HUES6 (cell line): ENCODE measurements around the gene DSCAM.

Source experiments
- H3K27ac ChIP-seq: 2 replicates; pipeline ENCODE4 v1.7.0; 2013; ENCODE audit warnings: low read depth, mild to moderate bottlenecking, low read length, inconsistent platforms
- H3K27me3 ChIP-seq: 2 replicates; pipeline ENCODE4 v1.6.1; 2013; ENCODE audit warnings: low read length; ENCODE audit not compliant: control insufficient read depth, insufficient read depth
- H3K36me3 ChIP-seq: 2 replicates; pipeline ENCODE4 v1.6.1; 2013; ENCODE audit warnings: low read length; ENCODE audit not compliant: control insufficient read depth, insufficient read depth
- H3K4me1 ChIP-seq: 2 replicates; pipeline ENCODE4 v1.6.1; 2013; ENCODE audit warnings: low read length; ENCODE audit not compliant: control insufficient read depth, insufficient read depth
- H3K4me3 ChIP-seq: 2 replicates; pipeline ENCODE4 v1.5.1; 2013; ENCODE audit warnings: low read depth, low read length
- H3K9ac ChIP-seq: one replicate; pipeline ENCODE4 v1.6.1; 2013; ENCODE audit warnings: mild to moderate bottlenecking, low read length
- H3K9me3 ChIP-seq: 2 replicates; pipeline ENCODE4 v1.6.1; 2013; ENCODE audit warnings: low read depth, low read length; ENCODE audit not compliant: control insufficient read depth, insufficient read depth

DSCAM gene

DNA sequence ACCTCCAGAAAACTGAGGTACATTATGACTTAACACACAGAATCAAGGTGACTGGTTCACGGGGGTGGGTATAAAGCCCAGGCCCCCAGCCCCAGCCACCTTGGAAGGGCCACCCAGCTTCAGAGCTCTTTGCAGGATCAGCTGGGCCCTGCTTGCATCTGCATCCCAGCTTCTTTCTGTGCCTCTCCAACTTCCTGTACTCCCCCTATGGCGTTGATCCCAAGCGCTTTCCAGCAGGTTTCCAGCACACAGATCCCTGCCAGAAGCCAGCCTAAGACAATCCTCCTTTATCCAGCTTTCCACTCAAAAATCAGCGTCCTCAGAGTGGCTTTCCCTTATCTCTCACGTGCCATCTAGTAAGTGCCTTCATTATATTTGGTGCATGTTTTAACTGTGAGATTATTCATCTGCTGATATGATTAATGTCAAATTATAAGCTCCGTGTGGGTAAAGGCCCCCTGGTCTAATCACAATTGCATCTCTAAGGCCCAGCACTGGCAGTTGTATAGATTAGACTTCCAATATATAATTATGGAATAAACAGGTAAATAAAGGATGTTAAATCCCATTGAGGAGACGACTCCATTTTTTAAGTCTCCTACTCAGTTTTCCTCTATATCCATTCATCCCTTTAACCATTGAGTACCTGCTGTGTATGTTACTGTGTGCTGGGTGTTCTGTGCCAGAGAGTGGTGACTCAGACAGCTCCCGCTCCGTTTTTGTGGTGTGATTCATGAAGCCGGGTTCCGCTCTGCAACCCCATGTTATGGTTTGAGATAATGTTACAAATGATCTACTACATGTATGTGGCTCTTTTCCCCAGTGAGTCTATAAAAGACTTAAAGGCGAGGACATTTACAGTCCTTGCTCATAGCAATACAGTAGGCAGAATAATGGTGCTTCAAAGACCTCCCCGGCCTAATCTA, 592.2 kb downstream of the DSCAM start:
- H3K9ac ChIP-seq: no peak overlapping the region

DNA sequence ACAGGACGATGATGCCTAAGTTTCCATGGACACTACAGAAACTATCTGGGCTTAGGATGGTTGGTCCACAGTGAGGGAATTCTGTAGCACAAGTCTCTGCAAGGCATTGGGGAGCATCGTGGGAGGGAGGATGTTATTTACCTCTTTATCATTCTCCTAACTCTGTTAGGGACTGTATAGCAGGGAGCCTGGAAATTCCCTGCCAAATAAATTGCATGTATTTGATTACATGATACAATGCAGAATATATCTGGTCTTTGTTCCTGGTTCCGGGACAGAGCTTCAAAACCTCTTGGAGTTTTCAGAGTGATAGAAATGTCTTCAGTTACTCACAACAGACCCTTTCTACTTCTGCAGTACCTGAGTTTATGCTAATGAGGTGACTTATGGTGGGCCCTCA, 593.8 kb downstream of the DSCAM start:
- no peaks in the 10 kb centered on the region for H3K36me3 ChIP-seq
- no peak overlapping the region for H3K4me3 ChIP-seq
- H3K4me1 ChIP-seq: no peaks in the 10 kb centered on the region
- H3K9ac ChIP-seq: no peak overlapping the region
- H3K27me3 ChIP-seq: no peaks in the 10 kb centered on the region
- peaks cover 31% of the 10 kb centered on the region for H3K9me3 ChIP-seq
- H3K27ac ChIP-seq: no peak overlapping the region

More for the DNA sequence above, 592.2 kb downstream of the DSCAM start:
- Histone ChIP-seq H3K4me3 (no peak overlapping the region), H3K9me3 (peaks cover 20% of the 10 kb centered on the region), H3K4me1 (no peaks in the 10 kb centered on the region), H3K27me3 (no peaks in the 10 kb centered on the region), H3K36me3 (no peaks in the 10 kb centered on the region), H3K27ac (no peak overlapping the region)

DNA sequence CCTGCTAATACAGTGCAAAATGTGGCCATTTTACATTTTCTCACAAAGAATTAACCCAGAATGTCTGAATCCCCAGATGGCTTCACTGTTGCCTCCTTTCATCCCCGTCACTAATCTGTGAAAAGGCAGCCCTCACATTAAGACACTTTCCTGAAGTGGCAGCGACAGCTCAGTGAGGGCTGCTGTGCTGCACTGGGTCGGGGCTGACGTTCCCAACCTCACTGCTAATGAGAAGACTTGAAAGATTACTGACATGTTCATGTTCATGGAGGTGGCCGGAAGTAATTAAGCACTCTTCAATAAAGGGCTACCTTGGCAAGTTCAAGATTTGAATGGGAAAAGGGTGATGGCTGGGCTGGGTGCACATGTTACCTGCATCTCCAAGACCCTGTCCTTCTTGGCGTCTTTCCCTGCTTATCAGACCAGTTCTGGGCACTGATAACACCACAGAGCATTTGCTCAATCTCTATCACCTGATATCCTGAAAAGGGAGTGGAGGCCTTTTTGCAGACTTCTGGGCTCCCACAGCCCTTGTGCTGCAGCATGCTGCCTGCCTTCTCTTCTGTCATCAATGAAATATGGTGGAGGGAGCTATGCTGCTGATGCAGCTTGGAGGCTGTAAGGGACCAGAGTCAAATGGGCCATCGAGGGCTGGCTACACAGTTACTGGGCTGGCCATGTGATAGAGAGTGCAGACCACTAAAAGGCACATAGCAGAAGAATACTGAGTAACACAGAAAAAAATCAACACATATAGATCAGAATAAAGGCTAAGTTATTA, 596.3 kb downstream of the DSCAM start:
- Histone ChIP-seq H3K4me3 (no peak overlapping the region), H3K9me3 (peaks cover 47% of the 10 kb centered on the region), H3K36me3 (no peaks in the 10 kb centered on the region), H3K9ac (no peak overlapping the region), H3K4me1 (no peaks in the 10 kb centered on the region), H3K27ac (no peak overlapping the region), H3K27me3 (no peaks in the 10 kb centered on the region)

DNA sequence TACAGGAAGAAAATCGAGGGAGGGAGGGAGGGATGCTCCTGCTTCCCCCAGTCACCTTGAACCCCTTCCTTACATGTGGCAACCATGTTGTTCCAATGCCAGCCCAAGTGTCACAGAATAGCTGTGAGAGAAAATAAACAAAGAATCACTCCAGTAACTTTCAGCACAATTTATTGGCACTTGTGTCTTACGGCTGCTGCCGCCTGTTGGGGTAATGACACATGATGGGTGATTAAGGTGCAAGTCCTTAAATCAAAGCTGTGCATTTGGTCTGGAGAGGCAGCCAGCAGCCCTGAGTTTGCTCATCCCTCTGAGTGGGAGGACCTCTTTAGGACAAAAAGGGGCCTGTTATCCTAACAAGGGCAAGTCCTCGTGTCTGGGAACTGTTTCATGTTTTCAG, 602.0 kb downstream of the DSCAM start:
- H3K27me3 ChIP-seq: no peaks in the 10 kb centered on the region
- peaks cover 29% of the 10 kb centered on the region for H3K9me3 ChIP-seq
- H3K9ac ChIP-seq: no peak overlapping the region
- no peak overlapping the region for H3K4me3 ChIP-seq
- H3K27ac ChIP-seq: no peak overlapping the region
- no peaks in the 10 kb centered on the region for H3K4me1 ChIP-seq
- H3K36me3 ChIP-seq: no peaks in the 10 kb centered on the region

DNA sequence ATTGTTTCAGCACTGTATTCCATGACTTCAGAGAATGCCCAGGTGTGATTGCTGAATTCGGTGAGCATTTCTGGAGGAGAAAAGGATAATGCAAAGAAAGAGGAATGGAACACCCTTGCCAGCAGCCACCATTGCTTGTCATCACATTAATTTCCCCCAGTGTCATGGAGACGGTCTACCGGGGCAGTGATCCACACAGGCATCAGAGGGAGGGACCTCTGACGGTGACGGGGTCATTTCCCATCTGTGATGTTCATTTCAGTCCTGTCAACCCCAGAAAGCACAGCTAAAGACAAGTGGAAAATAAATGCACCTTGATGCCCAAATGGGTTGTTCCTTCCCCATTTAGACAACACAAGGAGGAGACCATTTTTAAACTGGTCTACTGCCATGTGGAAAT, 603.3 kb downstream of the DSCAM start:
- H3K9me3 ChIP-seq: peaks cover 16% of the 10 kb centered on the region
- H3K27me3 ChIP-seq: no peaks in the 10 kb centered on the region
- no peaks in the 10 kb centered on the region for H3K4me1 ChIP-seq
- H3K9ac ChIP-seq: no peak overlapping the region
- no peak overlapping the region for H3K27ac ChIP-seq
- no peaks in the 10 kb centered on the region for H3K36me3 ChIP-seq
- no peak overlapping the region for H3K4me3 ChIP-seq

DNA sequence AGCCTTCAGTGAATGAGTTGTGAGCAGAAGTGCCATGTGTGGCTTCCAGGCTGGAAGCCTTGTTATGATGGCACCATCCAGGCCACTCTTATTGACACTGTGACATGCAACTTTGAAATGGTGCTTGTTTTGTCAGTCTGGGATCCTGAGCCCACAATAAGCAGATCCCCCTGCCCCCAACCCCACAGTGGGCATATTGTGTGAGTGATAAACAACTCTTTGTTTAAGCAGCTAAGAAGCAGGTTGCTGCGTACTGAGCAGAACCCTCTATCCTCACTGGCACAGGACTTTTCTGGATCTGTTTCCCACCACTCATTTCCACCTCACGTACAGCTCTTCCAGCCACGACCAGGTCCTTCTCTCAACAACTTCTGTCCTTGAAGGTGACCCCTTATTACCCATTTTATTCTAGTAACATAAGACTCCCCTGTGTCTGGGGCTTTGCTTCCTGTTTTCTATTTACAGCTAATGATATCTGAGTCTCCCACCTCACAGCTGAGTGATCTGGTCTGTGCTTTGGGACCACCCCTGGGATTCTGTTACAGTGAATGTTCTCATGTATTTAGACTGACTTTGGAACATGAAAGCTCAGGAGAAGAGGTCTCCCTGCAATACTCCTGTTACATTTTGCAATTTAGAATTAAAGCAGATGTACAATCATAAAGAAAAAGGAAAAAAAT, 604.2 kb downstream of the DSCAM start:
- H3K4me3 ChIP-seq: no peak overlapping the region
- no peak overlapping the region for H3K27ac ChIP-seq
- H3K9me3 ChIP-seq: peaks cover 12% of the 10 kb centered on the region
- no peaks in the 10 kb centered on the region for H3K36me3 ChIP-seq
- H3K4me1 ChIP-seq: no peaks in the 10 kb centered on the region
- H3K9ac ChIP-seq: no peak overlapping the region
- no peaks in the 10 kb centered on the region for H3K27me3 ChIP-seq

DNA sequence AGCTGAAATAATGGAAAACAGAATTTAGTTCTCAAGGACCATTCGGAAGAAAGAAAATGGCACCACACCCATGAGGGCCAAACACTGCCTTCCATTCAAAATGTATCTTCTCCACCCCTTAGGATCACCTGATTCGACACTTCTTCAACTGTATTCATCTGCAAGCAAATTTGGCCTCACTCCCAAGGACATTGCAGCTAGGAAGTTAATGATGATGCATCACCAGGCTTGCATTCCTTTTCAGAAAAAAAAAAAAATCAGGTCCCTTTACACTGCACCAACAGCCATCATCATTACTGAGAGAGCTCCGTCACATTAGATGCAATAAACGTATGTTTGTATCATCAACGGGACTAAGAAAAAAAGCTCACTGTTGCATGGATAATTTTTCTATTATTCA, 611.4 kb downstream of the DSCAM start:
- no peaks in the 10 kb centered on the region for H3K9me3 ChIP-seq

DNA sequence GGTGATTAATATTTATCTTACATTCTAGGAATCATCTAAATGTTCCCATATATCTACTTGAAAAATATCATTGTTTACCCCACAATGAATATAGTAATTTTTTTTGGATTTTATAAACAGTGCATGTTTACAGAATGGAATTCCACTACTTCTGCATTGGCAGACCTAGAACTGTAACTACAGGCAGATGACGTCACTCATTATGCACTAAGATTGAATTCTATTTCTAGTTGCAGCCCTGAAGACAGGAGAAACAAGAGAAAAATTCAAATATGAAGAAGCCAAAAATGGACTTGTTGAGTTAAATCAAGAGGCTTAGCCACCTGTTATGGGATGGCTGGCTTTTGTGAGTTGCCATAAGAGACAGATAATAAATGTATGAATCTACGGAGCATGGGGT, 615.0 kb downstream of the DSCAM start:
- Histone ChIP-seq H3K4me3 (no peak overlapping the region), H3K4me1 (peaks cover 9% of the 10 kb centered on the region; the same call in 1 of the 2 replicates), H3K27ac (no peak overlapping the region), H3K9ac (no peak overlapping the region), H3K36me3 (no peaks in the 10 kb centered on the region), H3K9me3 (no peaks in the 10 kb centered on the region), H3K27me3 (no peaks in the 10 kb centered on the region)

More for the DNA sequence above, 611.4 kb downstream of the DSCAM start:
- no peaks in the 10 kb centered on the region for H3K36me3 ChIP-seq
- no peak overlapping the region for H3K27ac ChIP-seq
- H3K4me1 ChIP-seq: no peaks in the 10 kb centered on the region
- H3K4me3 ChIP-seq: no peak overlapping the region
- no peak overlapping the region for H3K9ac ChIP-seq
- H3K27me3 ChIP-seq: no peaks in the 10 kb centered on the region

DNA sequence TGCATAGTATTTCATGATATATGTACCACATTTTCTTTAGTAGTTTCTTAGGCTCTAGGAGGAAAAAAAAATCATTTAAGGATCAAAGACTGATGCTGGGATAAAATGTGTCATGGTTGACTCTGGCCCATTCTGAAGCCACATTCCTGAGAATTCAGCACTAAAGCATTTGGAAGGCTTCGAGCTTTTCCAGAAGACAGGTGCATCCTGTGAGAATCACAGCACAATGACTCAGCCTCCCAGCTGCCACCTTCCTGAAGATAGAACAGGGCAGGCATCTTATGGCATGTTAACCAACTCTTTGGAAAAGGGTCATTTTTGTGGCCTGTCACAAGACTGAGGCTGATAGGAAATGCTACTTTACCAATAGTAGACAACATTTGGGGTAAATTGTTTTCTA, 619.9 kb downstream of the DSCAM start:
- Histone ChIP-seq H3K27ac (no peak overlapping the region), H3K9me3 (no peaks in the 10 kb centered on the region), H3K4me3 (no peak overlapping the region), H3K9ac (no peak overlapping the region), H3K4me1 (peaks cover 9% of the 10 kb centered on the region; the same call in 1 of the 2 replicates), H3K36me3 (no peaks in the 10 kb centered on the region), H3K27me3 (no peaks in the 10 kb centered on the region)

DNA sequence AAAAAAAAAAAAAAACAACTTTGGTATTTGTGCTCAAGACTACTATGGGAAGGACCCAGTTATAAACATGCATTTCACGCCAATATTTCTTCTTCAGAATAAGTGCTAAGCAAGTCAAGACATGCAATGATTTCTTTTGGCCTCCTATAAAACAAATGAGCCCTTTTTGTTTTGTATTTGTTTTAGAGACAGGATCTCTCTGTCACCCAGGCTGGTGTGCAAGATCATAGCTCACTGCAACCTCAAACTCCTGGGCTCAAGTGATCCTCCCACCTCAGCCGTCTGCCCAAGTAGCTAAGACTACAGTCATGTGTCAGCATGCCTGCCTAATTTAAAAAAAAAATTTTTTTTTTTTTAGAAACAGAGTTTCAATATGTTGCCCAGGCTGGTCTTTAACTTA, 631.0 kb downstream of the DSCAM start:
- Histone ChIP-seq H3K27me3 (no peaks in the 10 kb centered on the region), H3K4me3 (no peak overlapping the region), H3K4me1 (no peaks in the 10 kb centered on the region), H3K9me3 (no peaks in the 10 kb centered on the region), H3K36me3 (no peaks in the 10 kb centered on the region), H3K9ac (no peak overlapping the region), H3K27ac (no peak overlapping the region)

DNA sequence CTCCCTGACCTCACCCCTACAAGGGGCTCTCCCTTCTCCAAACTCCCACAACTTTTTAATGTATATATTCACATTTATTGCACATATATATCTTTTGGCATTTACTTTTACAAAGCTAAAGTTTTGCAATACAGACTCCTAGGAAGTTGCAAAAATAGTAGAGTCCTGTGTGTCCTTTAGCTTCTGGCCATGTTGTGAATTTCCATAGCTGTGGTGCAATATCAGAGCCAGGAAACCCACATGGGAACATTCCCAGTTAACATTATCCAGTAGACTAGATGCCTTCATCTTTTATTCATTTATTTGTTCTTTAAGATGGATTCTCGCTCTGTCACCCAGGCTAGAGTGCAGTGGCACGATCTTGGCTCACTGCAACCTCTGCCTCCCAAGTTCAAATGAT, 636.7 kb downstream of the DSCAM start:
- H3K27me3 ChIP-seq: no peaks in the 10 kb centered on the region
- no peaks in the 10 kb centered on the region for H3K36me3 ChIP-seq
- H3K9me3 ChIP-seq: no peaks in the 10 kb centered on the region
- H3K4me1 ChIP-seq: no peaks in the 10 kb centered on the region
- no peak overlapping the region for H3K4me3 ChIP-seq
- no peak overlapping the region for H3K27ac ChIP-seq
- H3K9ac ChIP-seq: no peak overlapping the region
